ENCODE data around the gene ARL4D. TPM values are rescaled to one million over a fixed set of nuclear protein-coding genes. Genes with fewer than 3 reads are reported as not detected.

Gene ARL4D
- total and polyA plus RNA-seq, 8 donors: 1.2 to 3.9 (median 1.8) TPM

DNA sequence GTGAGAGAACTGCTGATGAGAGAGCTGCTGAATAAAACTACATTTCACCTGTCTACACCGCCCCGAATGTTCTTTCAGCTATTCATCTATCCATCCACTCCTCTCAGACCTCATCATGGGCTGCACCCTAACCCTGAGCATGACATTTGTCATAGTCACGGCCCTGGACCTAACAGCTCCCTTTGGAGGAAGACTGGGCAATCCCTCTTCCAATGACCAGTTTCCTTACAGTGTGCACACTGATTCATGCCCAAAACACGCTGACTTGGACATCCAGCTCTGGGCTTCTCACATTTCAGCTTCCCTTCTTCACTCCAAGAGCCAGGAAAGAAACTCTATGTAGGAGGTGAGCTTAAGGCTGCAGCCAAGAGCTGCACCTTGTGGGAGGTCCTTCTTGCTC is 41.8 kb upstream of the ARL4D start:
- Histone ChIP-seq H3K36me3 (no peaks in the 10 kb centered on the region), H3K4me1 (peaks cover 9 to 21% (median 13%) of the 10 kb centered on the region in 3 donors), H3K9me3 (no peaks in the 10 kb centered on the region), H3K4me3 (no peak overlapping the region), H3K27ac (no peak overlapping the region), H3K27me3 (no peaks in the 10 kb centered on the region)
- no peak for ATAC-seq
- TF ChIP-seq, protein P1, sequence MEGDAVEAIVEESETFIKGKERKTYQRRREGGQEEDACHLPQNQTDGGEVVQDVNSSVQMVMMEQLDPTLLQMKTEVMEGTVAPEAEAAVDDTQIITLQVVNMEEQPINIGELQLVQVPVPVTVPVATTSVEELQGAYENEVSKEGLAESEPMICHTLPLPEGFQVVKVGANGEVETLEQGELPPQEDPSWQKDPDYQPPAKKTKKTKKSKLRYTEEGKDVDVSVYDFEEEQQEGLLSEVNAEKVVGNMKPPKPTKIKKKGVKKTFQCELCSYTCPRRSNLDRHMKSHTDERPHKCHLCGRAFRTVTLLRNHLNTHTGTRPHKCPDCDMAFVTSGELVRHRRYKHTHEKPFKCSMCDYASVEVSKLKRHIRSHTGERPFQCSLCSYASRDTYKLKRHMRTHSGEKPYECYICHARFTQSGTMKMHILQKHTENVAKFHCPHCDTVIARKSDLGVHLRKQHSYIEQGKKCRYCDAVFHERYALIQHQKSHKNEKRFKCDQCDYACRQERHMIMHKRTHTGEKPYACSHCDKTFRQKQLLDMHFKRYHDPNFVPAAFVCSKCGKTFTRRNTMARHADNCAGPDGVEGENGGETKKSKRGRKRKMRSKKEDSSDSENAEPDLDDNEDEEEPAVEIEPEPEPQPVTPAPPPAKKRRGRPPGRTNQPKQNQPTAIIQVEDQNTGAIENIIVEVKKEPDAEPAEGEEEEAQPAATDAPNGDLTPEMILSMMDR (IDR thresholded peaks at IDR 0.05): no peak
- 86 to 95% methylated on average over 4 of the region's 4 CpGs for WGBS, 2 donors
- intact Hi-C loops (cut with DNase I): no loop called here
- DNase-seq: no peak
- no peak for FAIRE-seq

DNA sequence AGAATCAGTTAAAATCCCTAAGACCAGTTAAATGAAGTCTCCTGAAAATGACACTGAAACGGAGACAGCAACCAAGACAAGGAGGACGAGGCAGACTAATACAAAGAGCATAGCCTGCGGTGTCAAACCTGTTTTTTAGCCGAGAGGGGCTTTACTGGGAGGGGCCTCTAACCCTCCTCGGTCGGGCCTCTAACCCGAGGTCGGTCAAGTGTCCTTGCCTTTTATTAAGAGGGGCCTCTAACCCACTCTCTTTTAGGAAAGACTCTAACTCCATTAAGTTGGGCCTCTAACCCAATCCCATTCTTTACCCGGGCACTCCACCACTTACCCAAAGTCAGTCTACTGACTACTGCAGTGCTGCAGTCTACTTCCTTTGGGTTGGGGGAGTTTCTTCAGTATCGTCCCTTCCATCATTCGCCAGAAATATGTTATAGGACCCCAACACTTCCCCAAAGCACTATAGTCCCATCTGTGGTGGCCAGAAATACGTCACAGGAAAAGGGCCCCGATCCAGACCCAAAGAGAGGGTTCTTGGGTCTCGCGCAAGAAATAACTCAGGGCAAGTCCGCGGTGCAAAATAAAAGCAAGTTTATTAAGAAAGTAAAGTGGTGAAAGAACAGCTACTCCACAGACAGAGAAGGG is 39.2 kb upstream of the ARL4D start:
- Histone ChIP-seq H3K27ac (peak overlapping the region in 3 of 4 donors; percentile 88 to 96 (median 95)), H3K27me3 (no peaks in the 10 kb centered on the region), H3K36me3 (no peaks in the 10 kb centered on the region), H3K4me3 (peak overlapping the region in 2 of 4 donors; percentile 42 to 49), H3K4me1 (peaks cover 0 to 9% (median 6%) of the 10 kb centered on the region in 3 donors), H3K9me3 (no peaks in the 10 kb centered on the region)
- intact Hi-C loops (cut with DNase I): no loop called here
- TF ChIP-seq, protein P1 (IDR thresholded peaks at IDR 0.05): no peak
- ATAC-seq (no peak), FAIRE-seq (no peak), DNase-seq (no peak)
- 61 to 68% methylated on average over 17 of the region's 17 CpGs for WGBS, 2 donors

DNA sequence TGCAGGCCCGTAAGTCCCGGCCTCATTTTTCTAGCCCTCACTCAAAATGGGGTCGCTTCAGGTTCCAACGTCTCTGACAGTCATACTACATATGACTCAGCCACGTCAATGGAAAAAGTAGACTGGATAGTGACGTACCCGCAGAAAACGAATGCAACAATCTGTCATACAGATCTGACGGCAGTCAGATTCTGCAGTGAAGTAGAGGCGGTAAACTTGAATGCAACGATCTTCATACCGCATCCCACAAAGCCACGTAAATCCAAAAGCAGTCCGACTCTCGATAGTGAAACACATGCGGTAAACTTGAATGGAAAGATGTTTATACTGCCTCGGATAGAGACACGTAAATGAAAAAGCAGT is 38.4 kb upstream of the ARL4D start:
- ATAC-seq: peak in 3 of 4 donors; percentile 35 to 56 (median 37)
- FAIRE-seq: no peak

DNA sequence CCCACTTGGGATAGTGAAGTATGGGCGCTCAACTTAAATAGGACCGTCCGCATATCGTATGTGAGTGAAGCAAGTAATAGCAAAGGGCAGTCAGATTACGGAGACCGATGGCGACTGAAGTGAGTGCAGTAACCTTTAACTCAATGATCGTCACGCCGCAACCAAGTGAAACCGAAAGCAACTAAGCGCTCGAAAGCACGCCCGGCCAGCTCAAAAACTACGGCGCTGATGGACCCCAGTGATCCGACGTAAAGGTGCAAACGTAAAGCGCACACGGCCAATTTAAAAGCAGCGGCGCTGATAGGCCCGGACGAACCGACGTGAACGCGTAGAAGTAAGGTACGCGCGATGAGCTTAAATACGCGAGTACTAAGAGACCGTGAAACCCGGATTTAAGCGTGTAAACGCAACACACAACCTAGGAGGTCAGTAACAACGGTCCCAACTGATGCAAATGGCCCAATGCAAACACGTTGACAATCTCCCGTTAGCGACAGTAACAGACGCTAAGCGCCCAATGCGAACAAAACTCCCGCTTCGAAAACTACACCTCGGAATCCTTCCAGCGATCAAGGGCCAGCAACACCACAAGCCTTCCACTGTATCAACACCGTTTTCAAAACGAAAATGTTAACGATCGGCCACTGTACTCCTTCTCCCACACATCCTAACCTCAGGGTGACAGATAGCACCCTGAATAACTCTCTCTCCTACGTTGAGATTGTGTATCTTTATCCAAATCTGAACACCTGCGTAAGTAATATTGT is 37.9 kb upstream of the ARL4D start:
- no peaks in the 10 kb centered on the region for H3K9me3 ChIP-seq
- peak in 5 of 6 donors; percentile 79 to 91 (median 87) for DNase-seq
- H3K27ac ChIP-seq: peak overlapping the region in 3 of 4 donors; percentile 88 to 96 (median 95)
- 0% methylated on average over 56 of the region's 56 CpGs for WGBS, 2 donors
- peak overlapping the region in 3 of 4 donors; percentile 20 to 49 (median 42) for H3K4me3 ChIP-seq
- intact Hi-C loops (cut with DNase I): no loop called here
- H3K4me1 ChIP-seq: peaks cover 0 to 9% (median 6%) of the 10 kb centered on the region in 3 donors
- H3K36me3 ChIP-seq: no peaks in the 10 kb centered on the region
- H3K27me3 ChIP-seq: no peaks in the 10 kb centered on the region
- ATAC-seq: peak in 3 of 4 donors; percentile 83 to 87 (median 84)
- TF ChIP-seq, protein P1 (IDR thresholded peaks at IDR 0.05): no peak
- FAIRE-seq: peak; percentile 71

More for the DNA sequence above, 38.4 kb upstream of the ARL4D start:
- no peaks in the 10 kb centered on the region for H3K36me3 ChIP-seq
- no peaks in the 10 kb centered on the region for H3K9me3 ChIP-seq
- intact Hi-C loops (cut with DNase I): no loop called here
- DNase-seq: peak in 1 of 6 donors; percentile 56
- WGBS, 2 donors: 0 to 24% methylated on average over 18 of the region's 18 CpGs
- H3K27ac ChIP-seq: peak overlapping the region in 3 of 4 donors; percentile 88 to 96 (median 95)
- peaks cover 0 to 9% (median 6%) of the 10 kb centered on the region in 3 donors for H3K4me1 ChIP-seq
- no peaks in the 10 kb centered on the region for H3K27me3 ChIP-seq
- H3K4me3 ChIP-seq: peak overlapping the region in 3 of 4 donors; percentile 20 to 49 (median 42)
- TF ChIP-seq, protein P1 (IDR thresholded peaks at IDR 0.05): no peak

Measured in pancreas (tissue), 10 donors.